GM18951 (cell line): Measurements from ENCODE around the gene SULT1A1.
"Not testable (repeated sequence)": the region's sequence is repeated elsewhere in the genome, so short reads cannot be mapped to it uniquely, and the experiment has no call there.

ENCODE experiments used
- POLR2A ChIP-seq: IDR thresholded peaks from 4 replicates; pipeline ENCODE4 v1.6.1; 2011; ENCODE audit warnings: mild to moderate bottlenecking; ENCODE audit not compliant: insufficient read length, insufficient read depth; ENCODE audit errors: extremely low read depth
- in situ Hi-C: fragments of 300-500 bp; cut with MboI; formaldehyde crosslinking; loops from one replicate; pipeline ENCODE4 v1.12.0; 2022; ENCODE audit warnings: low sequenced_read_pairs, mixed read lengths, inconsistent platforms; ENCODE audit not compliant: unreplicated experiment

Gene SULT1A1

GRCh38 chr16:28610595-28611191 is 849 bp upstream of the SULT1A1 start:
- in situ Hi-C loops: no loop called here
- no peak for TF ChIP-seq POLR2A

DNA sequence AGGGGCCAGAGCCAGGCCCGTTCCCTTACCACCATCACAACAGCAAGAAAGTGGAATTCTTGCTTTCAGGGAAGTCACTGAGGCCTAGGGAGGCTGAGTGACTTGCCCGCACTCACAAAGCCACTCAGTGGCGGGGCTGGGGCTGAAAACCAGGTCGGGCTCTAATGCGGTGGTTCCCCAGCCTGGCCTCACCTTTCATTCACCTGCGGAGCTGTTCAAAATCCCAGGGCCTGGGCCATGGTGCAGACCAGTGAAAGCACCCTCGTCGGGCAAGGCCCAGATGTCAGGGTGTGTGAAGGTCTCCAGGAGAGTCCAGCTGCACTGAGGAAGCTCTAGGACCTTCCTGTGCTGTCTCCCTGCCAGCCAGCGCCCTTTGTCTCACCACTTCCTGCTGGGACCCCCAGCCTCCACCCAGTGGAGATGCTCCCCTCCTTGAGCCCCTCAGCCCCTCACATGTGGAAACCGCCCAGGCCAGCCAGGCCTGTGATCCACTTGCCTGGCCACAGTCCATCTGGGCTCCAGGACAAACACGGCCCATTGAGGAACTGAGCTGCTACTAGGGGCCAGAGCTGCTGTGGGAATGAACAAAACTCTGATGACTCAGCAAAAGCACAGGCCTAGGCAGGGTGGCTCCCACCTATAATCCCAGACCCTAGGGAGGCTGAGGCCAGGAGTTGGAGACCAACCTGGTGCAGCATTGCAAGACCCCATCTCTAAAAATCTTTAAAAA is 812 bp downstream of the SULT1A1 start:
- in situ Hi-C loops: not testable (repeated sequence)

- in situ Hi-C loops: not testable (repeated sequence)
These were observed 1.4 kb downstream of the SULT1A1 start for GRCh38 chr16:28608496-28608808.

DNA sequence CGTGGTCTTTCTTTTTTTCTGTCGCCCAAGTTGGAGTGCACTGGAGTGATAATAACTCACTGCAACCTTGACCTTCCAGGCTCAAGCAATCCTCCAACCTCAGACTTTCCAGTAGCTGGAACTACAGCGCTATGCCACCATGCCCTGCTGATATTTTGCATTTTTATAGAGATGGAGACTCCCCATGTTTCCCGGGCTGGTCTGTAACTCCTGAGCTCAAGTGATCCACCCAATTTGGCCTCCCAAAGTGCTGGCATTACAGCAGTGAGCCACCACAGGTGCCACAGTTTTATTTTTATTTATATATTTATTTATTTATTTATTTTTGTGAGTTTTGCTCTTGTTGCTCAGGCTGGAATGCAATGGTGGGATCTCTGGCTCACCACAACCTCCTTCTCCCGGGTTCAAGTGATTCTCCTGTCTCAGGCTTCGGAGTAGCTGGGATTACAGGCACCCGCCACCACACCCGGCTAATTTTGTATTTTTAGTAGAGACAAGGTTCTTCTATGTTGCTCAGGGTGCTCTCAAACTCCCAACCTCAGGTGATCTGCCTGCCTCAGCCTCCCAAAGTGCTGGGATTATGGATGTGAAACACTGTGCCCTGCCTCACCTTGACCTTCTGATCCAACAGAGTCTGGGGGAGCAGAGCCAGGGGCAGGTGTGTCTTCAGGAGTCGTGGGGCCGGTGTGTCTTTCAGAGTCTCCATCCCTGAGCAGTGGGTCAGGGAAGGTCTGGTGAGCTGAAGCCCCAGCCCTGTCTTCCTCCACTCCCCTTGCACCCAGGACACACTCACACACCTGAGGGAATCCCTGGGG is 2.0 kb downstream of the SULT1A1 start:
- in situ Hi-C loops: not testable (repeated sequence)

GRCh38 chr16:28607116-28607623 is 2.7 kb downstream of the SULT1A1 start:
- in situ Hi-C loops: no loop called here
- no peak for TF ChIP-seq POLR2A

DNA sequence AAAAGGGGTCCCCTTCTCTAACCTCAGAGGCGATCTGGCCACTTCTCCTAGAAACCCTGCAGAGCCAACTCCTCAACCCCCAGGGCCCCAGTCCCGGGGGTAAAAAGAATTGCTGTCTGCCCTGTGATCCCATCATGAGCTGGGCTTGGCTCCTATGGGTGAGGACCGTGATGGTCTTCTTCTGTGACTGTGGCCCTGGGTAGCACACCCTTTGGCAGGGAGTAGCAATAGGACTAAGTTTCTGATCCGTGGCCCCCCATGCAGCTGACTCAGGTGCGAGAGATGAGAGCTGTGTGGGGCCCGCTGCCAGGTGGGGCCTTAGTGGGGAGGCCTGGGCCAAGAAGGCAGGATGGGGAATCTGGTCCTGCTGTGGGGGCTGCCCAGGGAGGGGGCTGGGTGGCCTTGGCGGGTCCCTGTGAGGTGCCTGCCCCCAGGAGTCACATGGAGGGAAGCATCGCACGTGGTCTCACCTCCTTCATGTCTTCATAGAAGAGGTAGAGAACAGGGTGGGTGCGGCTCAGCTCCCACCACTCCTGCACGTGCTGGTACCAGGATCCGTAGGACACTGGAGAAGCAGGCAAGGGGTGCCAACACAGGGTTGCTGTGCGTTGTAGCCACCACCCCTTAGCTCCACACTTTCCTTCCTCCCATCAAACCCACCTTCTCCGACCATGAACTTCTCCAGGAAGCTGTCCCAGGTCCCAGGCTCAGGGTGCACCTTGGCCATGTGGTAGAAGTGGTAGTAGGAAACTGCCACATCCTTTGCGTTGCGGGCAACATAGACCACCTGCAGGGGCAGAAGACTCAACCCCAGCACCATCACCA is 3.3 kb downstream of the SULT1A1 start:
- in situ Hi-C loops: no loop called here
- no peak for TF ChIP-seq POLR2A

DNA sequence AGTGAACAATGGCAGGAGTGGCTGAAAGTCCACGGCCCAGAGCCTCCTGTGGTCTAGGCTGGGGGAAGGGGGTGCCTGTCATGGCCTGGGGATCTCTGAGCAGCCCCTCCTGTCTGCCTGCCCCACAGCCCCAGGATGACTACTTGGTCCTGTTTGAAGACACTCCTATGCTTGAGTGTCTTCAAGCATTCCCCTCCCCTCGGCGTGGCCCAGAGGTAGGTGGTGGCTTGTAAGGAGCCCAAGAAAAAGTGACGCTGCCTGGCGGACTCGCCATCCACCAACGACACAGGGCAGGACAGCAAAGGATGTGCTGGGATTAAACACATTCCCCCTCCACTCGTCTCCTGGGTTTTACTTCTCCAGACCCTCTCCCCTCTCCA is 5.7 kb downstream of the SULT1A1 start:
- in situ Hi-C loops: no loop called here
- TF ChIP-seq POLR2A: no peak

DNA sequence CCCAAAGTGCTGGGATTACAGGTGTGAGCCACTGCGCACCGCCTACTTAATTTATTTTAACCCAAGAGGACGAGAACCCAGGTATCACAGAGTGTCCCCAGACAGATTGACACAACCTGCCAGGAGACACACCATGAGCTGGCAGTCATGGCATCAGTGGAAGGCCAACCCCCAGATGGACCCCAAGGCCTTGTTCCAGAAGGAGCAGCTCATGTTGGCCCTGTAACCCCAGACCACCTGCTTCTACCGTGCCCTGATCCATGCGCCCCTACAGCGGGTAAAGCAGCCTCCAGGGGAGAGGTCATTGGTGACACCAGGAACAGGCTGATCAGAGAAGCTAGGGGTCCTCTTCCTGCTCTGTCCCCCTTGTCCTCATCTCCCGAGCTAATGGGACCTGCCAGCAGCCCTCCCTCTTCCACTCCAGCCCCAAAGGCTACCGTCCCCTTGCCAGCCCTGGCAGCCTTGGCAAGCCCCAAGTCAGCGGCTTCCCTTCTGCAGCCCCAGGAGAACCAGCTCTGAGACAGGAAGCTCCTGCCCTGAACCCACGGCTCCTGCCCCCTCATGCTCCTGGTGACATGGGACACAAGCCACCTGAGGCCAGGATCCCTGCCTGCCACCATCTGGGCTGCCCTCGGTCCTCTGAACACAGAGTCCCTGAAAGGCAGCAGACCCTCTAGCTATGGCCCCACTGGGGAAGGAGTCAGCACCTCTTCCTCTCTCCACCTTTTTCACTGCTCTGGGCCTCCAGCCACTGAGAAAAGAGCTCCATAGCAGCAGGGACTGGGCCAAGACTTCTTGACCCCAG is 6.3 kb downstream of the SULT1A1 start:
- in situ Hi-C loops: no loop called here
- no peak for TF ChIP-seq POLR2A

DNA sequence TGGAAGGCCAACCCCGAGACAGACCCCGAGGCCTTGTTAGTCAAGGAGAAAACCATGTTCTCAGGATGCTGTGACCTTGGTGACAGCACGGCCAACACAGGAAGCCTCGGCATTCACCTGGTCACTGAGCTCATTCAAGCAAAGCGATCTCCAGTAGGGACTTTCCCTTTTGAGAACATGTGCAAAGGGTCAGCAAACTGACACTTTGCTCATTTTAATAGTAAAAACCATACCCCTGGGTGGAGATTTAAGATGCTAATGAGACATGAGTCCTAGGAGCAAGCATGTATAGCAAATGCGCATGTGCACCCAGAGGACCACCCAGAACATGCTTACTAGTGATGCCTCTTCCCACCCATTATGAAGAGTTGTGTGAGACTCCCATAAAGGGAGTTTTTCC is 7.3 kb downstream of the SULT1A1 start:
- no peak for TF ChIP-seq POLR2A
- in situ Hi-C loops: no loop called here

DNA sequence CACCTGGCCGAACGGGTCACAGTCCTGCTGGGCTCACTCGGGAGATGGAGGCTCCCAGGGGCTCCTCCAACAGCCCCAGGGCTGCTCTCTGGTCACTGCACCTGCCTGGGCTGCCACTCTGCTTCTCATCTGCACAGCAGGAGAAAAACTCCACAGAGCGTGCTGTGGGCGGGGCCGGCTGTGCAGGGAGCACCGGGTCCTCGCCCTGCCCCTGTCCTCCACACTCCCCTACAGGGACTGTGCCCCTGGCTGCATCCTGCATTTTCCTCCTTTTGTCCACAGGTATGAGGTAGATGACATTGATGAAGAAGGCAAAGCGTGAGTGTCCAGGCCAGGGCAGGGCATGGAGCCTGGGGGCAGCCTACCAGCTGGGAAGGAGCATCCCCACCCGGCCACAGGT is 7.8 kb downstream of the SULT1A1 start:
- in situ Hi-C loops: not testable (repeated sequence)

DNA sequence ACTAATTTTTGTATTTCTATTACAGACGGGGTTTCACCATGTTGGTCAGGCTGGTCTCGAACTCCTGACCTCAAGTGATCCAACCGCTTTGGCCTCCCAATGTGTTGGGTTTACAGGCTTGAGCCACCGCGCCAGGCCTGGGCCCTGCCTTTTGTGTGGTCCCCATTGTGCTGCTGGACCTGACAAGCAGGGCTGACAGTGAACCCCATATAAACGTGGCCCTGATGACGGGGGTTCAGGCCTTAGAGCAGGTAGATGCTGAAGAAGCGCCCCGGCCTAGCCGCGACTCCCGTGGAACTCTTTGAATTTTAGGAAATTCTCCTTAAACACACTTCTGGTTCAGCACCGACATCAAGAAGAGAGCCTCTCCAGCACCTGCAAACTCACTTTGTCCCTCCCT is 8.3 kb downstream of the SULT1A1 start:
- in situ Hi-C loops: not testable (repeated sequence)

DNA sequence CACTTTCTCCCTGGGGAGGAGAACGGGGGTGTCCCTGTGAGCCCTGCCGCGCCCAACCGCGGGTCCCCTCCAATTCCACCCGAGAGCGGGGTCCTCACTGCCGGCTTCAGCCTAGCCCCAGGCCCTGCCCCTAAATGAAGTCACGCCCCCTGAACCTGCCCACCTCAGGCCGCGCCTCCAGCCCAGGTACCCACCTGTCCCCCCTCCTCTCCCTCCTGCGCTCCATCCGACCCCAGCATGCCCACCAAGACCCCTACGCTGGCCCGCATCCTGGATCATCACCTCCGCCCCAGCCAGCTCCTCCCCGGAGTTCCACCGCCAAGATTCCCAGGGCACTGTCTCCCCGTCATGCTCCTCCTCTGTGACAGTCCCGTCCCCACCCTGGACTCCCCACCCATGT is 8.9 kb downstream of the SULT1A1 start:
- in situ Hi-C loops: not testable (repeated sequence)

DNA sequence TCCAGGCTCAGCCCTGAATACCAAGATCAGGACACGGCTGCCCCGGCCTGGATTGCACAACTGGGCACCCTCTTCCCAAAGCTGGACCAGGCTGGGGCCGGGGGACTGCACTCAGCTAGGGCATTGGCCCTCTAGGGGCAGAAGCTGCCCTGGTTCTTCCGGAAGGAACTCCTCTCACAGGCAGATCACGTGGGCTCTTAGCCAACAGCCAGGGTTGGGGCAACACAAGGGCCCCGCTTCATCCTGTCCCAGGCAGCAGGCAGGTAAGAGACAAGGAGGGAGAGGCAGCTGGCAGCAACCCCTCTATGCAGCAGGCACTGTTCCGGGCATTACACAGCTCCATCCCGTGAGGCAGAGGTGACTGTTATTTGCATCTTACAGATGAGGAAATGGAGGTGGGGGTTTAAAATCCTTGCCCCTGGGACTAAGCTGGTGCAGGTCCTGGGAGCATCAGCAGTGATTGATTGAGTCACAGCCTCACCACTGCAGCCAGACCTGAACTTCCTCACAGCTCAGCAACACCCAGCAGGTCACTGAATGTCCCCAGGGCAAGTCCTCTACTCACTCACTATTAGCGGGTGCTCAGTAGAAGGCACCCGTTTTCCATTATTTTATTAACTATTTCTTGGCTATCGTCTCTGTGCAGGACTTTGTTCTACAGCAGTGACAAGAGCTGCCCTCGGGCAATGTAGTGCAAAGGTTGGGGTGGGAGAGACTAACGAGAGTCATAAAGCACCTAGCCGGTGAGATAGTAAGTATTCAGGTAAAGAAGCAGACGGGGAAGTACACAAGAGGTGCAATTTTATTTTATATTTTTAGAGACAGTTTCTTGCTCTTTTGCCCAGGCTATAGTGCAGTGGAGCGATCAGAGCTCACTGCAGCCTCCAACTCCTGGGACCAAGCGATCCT is 10.2 kb downstream of the SULT1A1 start:
- in situ Hi-C loops: not testable (repeated sequence)
